ENCODE results near the gene USH1G.

USH1G gene

DNA sequence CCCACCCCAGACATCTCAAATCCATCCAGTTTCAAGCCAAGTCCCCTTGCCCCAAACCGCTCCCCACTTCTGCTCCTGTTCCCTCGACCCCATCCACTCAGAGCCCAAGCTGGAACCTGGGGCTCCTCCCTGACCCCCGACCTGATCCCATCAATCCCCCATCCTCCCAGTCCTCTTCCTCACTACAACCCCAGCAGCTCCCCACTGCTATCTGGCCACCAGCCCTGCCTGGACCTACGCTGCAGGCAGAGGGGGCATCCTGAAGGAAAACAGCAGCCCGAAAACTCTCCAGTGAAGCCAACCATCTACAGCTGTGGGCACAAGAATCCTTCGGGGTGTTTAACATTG lies 54.2 kb downstream of the USH1G start:
- no peak for TF ChIP-seq Cebpa-rat (IDR thresholded peaks at IDR 0.05)
- Histone ChIP-seq H3K27me3 (no peaks in the 10 kb centered on the region), H3K4me2 (no peak overlapping the region), H3K4me3 (no peak overlapping the region), H3K9me3 (no peaks in the 10 kb centered on the region), H4K20me1 (peaks cover 6% of the 10 kb centered on the region; the same call in 1 of the 2 replicates), H3K9ac (no peak overlapping the region), H3K4me1 (peaks cover 48% of the 10 kb centered on the region), H3K27ac (no peak overlapping the region), H3K36me3 (peaks cover 4% of the 10 kb centered on the region; the same call in 1 of the 2 replicates)

DNA sequence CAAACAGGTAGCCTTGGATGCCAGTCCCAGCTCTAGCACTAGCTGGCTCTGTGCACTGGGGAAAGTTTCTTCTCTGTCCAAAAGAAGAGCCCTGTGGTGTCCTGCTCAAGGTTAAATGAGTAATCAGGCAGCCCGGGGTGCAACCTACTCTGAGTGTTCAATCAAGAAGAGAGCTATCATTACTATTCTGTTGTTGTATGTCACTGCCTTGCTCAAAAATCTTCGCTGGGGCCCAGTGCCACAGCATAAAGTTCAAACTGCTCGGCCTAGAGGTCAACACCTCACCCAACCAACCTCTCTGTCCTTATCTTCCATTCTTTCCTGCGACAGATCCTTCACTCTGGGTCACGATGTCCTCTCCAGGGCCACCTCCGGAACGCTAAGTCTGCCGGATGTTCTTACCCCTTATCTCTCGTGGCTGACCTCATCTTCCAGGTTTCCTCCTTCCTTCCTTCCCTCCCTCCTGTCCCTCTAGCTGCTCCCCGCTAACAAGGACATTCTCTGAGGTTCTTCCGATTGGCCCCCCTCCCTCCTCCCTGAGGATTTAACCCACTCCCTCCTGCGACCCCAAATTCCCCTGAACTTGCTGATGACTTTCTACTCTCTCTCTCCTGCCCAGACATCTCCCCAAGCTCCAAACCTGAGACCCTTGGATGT lies 54.7 kb downstream of the USH1G start:
- H3K27ac ChIP-seq, result no peak overlapping the region
- H3K36me3 ChIP-seq, result peaks cover 4% of the 10 kb centered on the region; the same call in 1 of the 2 replicates
- peaks cover 45% of the 10 kb centered on the region for H3K4me1 ChIP-seq
- no peak overlapping the region for H3K4me2 ChIP-seq
- no peaks in the 10 kb centered on the region for H3K27me3 ChIP-seq
- H3K4me3 ChIP-seq, result no peak overlapping the region
- TF ChIP-seq Cebpa-rat (IDR thresholded peaks at IDR 0.05), result no peak
- H3K9me3 ChIP-seq, result no peaks in the 10 kb centered on the region
- no peak overlapping the region for H3K9ac ChIP-seq
- H4K20me1 ChIP-seq, result peaks cover 11% of the 10 kb centered on the region

DNA sequence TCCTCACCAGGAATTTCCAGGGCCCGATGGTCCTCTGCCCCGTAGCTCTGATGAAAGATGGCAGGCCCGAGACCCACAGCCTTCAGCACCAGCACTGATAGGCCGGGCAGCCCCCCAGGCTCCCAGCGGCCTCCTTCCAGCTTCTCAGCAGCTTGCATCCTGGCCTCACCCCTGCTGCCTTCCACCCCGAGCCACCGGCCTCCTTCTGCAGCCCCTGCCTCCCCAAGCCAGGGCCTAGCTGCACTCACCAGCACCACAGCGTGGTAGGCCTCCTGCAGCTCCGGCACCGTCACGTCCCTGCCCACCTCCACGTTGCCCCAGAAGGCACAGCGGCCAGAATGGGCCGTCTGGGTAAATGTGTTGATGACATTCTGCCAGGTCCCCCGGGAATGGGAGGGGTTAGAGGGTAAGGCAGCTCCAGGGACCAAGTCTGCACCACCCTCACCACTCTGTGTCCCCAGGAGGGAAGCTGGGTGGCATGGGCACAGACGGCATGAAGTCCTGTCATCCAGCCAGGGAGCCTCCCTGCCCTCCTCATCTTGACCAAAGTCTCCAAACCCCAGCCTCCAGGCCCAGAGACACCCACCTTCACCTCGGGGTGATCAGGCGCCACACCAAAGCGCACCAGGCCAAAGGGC lies 56.7 kb downstream of the USH1G start:
- TF ChIP-seq Cebpa-rat (IDR thresholded peaks at IDR 0.05), result no peak
- H3K36me3 ChIP-seq, result peaks cover 4% of the 10 kb centered on the region; the same call in 1 of the 2 replicates
- H3K4me3 ChIP-seq, result no peak overlapping the region
- no peaks in the 10 kb centered on the region for H3K9me3 ChIP-seq
- H4K20me1 ChIP-seq, result peaks cover 30% of the 10 kb centered on the region
- peaks cover 48% of the 10 kb centered on the region for H3K4me1 ChIP-seq
- H3K27ac ChIP-seq, result peak overlapping the region; percentile 33
- peaks cover 13% of the 10 kb centered on the region for H3K27me3 ChIP-seq
- peak overlapping the region; percentile 55 for H3K4me2 ChIP-seq
- peak overlapping the region; percentile 58; the same call in 1 of the 2 replicates for H3K9ac ChIP-seq

Measured in BLaER1 (cell line).